Type B pancreatic cell (in vitro differentiated cells): Measurements from ENCODE around the gene POLR3K. TPM values are rescaled to one million over a fixed set of nuclear protein-coding genes. Genes with fewer than 3 reads are reported as not detected.

Experiments
- DNase-seq: peaks from one replicate; pipeline ENCODE4 v3.0.0; 2021; ENCODE audit warnings: mixed read lengths; ENCODE audit not compliant: unreplicated experiment; ENCODE audit errors: extremely low spot score
- H3K27ac Mint-ChIP-seq: 2 replicates; pipeline ENCODE4 v1.8.0; 2021; ENCODE audit warnings: mild to moderate bottlenecking, mixed read lengths
- H3K27me3 Mint-ChIP-seq: 2 replicates; pipeline ENCODE4 v1.8.0; 2021; ENCODE audit warnings: mixed read lengths
- H3K36me3 Mint-ChIP-seq: 2 replicates; pipeline ENCODE4 v1.8.0; 2021; ENCODE audit warnings: mixed read lengths
- H3K4me1 Mint-ChIP-seq: one replicate; pipeline ENCODE4 v1.8.0; 2021; ENCODE audit warnings: mixed read lengths; ENCODE audit not compliant: unreplicated experiment
- H3K4me3 Mint-ChIP-seq: 2 replicates; pipeline ENCODE4 v1.8.0; 2021; ENCODE audit warnings: mild to moderate bottlenecking, mixed read lengths
- H3K9me3 Mint-ChIP-seq: 2 replicates; pipeline ENCODE4 v1.8.0; 2021; ENCODE audit warnings: mixed read lengths
- total RNA-seq: library from RNA; stranded (reverse); gene quantifications from 2 replicates; pipeline ENCODE4 v1.2.1, GENCODE V29; 2021; ENCODE audit warnings: low replicate concordance
- TF ChIP-seq, protein P1 (sequence below): fragments of 200-600 bp; sonication (generic); conservative IDR thresholded peaks from 2 replicates; pipeline ENCODE4 v1.5.0; 2021; ENCODE audit warnings: antibody characterized with exemption, mild to moderate bottlenecking

POLR3K gene
- total RNA-seq, 1 donor from 2014 or later, result 17.6 TPM

DNA sequence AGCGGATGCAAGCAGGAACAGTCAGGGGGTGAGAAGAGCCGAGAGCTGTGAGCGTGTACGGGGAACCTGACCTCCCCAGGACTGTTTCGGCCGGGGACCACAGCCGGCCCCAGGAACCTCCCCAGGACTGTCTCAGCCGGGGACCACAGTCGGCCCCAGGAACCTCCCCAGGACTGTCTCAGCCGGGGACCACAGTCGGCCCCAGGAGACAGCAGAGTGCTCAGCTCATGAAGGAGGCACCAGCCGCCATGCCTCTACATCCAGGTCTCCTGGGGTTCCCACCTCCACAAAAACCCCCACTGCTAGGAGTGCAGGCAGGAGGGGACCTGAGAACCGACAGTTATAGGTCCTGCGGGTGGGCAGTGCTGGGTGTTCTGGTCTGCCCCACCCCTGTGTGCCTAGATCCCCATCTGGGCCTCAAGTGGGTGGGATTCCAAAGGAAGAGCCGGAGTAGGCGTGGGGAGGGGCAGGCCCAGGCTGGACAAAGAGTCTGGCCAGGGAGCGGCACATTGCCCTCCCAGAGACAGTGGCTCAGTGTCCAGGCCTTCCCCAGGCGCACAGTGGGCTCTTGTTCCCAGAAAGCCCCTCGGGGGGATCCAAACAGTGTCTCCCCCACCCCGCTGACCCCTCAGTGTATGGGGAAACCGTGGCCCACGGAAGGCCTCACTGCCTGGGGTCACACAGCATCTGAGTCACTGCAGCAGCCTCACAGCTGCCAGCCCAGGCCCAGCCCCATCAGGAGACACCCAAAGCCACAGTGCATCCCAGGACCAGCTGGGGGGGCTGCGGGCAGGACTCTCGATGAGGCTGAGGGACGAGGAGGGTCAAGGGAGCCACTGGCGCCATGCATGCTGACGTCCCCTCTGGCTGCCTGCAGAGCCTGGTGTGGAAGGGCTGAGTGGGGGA is 14.7 kb upstream of the POLR3K start:
- DNase-seq, result no peak
- no peaks in the 10 kb centered on the region for H3K36me3 Mint-ChIP-seq
- H3K4me3 Mint-ChIP-seq, result no peak overlapping the region
- TF ChIP-seq, protein P1, sequence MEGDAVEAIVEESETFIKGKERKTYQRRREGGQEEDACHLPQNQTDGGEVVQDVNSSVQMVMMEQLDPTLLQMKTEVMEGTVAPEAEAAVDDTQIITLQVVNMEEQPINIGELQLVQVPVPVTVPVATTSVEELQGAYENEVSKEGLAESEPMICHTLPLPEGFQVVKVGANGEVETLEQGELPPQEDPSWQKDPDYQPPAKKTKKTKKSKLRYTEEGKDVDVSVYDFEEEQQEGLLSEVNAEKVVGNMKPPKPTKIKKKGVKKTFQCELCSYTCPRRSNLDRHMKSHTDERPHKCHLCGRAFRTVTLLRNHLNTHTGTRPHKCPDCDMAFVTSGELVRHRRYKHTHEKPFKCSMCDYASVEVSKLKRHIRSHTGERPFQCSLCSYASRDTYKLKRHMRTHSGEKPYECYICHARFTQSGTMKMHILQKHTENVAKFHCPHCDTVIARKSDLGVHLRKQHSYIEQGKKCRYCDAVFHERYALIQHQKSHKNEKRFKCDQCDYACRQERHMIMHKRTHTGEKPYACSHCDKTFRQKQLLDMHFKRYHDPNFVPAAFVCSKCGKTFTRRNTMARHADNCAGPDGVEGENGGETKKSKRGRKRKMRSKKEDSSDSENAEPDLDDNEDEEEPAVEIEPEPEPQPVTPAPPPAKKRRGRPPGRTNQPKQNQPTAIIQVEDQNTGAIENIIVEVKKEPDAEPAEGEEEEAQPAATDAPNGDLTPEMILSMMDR, result no peak
- H3K9me3 Mint-ChIP-seq, result no peaks in the 10 kb centered on the region
- H3K27me3 Mint-ChIP-seq, result peaks cover 3% of the 10 kb centered on the region
- H3K4me1 Mint-ChIP-seq, result peaks cover 19% of the 10 kb centered on the region
- no peak overlapping the region for H3K27ac Mint-ChIP-seq

DNA sequence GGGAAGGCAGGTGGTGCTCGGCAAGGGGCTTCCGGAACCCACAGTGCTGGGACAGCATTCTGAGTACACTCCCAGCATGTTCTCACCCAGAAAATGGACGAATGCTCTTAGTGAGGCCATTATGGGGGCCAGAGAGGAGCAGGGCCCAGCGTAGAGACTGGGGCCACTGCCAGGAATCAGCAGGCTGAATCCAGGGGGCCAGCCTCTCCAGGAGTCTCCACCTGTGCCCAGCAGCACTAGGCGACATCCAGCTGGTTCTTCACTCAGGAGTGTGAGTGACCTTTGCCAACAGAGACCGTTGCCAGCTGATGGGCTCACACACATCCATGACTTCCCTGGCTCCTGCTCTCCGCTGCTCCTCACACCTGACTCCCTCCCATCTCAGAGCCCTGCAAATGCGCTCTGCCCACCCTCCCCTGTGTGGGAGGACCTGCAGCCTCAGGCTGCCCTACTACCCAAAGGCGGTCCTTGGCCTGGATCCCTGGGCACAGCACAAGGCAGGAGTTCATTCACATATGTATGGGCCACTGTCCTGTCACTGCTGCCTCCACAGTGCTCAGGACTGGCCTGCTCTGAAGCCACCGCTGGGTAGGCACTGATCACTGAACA is 13.9 kb upstream of the POLR3K start:
- DNase-seq, result no peak
- Mint-ChIP-seq H3K4me1 (peaks cover 15% of the 10 kb centered on the region), H3K9me3 (no peaks in the 10 kb centered on the region), H3K4me3 (no peak overlapping the region), H3K27ac (no peak overlapping the region), H3K27me3 (no peaks in the 10 kb centered on the region), H3K36me3 (no peaks in the 10 kb centered on the region)
- TF ChIP-seq, protein P1, result no peak

GRCh38 chr16:66309-67182 is 13.1 kb upstream of the POLR3K start:
- Mint-ChIP-seq H3K27me3 (no peaks in the 10 kb centered on the region), H3K27ac (no peak overlapping the region), H3K4me3 (no peak overlapping the region)

DNA sequence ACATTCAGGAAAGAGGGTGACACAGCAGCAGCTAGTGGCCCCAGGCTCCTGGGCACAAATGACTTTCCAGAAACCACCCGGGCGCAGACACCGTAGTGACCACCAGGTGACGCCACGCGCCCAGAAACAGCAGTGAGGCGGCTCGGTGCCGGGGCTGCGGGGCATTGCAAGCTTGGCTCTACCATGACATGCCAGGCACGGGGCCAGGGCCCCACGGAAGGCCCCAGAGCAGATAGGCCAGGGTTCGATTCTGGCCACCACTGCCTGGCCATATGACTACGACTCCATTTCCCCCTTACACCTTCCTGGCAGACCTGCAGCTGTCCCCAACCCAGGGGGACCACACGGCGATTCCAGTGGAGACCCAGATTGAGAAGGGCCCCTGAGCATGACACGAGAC is 12.3 kb upstream of the POLR3K start:
- Mint-ChIP-seq H3K36me3 (peaks cover 1% of the 10 kb centered on the region), H3K4me3 (no peak overlapping the region), H3K27me3 (no peaks in the 10 kb centered on the region), H3K9me3 (no peaks in the 10 kb centered on the region), H3K27ac (peak overlapping the region; percentile 39), H3K4me1 (peaks cover 15% of the 10 kb centered on the region)
- DNase-seq, result peak; percentile 90
- TF ChIP-seq, protein P1, result peak; percentile 96

More at GRCh38 chr16:66309-67182, 13.1 kb upstream of the POLR3K start:
- no peaks in the 10 kb centered on the region for H3K9me3 Mint-ChIP-seq
- no peak for DNase-seq
- peaks cover 15% of the 10 kb centered on the region for H3K4me1 Mint-ChIP-seq
- no peaks in the 10 kb centered on the region for H3K36me3 Mint-ChIP-seq
- TF ChIP-seq, protein P1, result no peak

DNA sequence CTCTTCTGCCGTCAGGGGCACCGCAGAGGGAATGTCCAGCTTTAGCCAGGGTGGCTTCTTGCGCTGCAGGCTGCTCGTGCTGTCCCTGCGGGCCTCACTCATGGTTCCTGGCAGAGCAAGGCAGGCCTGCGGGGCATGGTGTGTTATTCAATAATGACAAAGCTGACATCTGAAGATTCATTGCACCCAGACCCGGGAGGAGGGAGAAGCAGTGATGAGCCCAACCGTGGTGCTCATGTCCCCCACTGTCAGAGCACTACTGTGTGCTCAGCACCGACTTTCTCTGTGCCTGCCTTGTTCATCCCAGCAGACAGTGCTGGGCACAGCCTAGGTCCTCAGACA is 11.5 kb upstream of the POLR3K start:
- H3K27ac Mint-ChIP-seq, result no peak overlapping the region

More for the DNA sequence above, 11.5 kb upstream of the POLR3K start:
- no peak for DNase-seq
- H3K9me3 Mint-ChIP-seq, result no peaks in the 10 kb centered on the region
- H3K4me3 Mint-ChIP-seq, result no peak overlapping the region
- peaks cover 4% of the 10 kb centered on the region for H3K36me3 Mint-ChIP-seq
- no peaks in the 10 kb centered on the region for H3K27me3 Mint-ChIP-seq
- TF ChIP-seq, protein P1, result no peak
- peaks cover 15% of the 10 kb centered on the region for H3K4me1 Mint-ChIP-seq
